HG02588 (cell line): ENCODE measurements around the gene TREH.
"Not testable (repeated sequence)": the region's sequence is repeated elsewhere in the genome, so short reads cannot be mapped to it uniquely, and the experiment has no call there.

Source experiments
- ATAC-seq: cut with Tn5 transposase; IDR thresholded peaks from one replicate; pipeline ENCODE4 v1.9.1; 2021; ENCODE audit warnings: mild to moderate bottlenecking, moderate library complexity; ENCODE audit not compliant: unreplicated experiment

Gene TREH

GRCh38 chr11:118618115-118618990 is 61.1 kb downstream of the TREH start:
- ATAC-seq: no peak

GRCh38 chr11:118615976-118616371 is 63.5 kb downstream of the TREH start:
- no peak for ATAC-seq

GRCh38 chr11:118615282-118615975 is 64.0 kb downstream of the TREH start:
- ATAC-seq: no peak

- ATAC-seq: no peak
Observed at GRCh38 chr11:118614511-118614910, 64.9 kb downstream of the TREH start.

DNA sequence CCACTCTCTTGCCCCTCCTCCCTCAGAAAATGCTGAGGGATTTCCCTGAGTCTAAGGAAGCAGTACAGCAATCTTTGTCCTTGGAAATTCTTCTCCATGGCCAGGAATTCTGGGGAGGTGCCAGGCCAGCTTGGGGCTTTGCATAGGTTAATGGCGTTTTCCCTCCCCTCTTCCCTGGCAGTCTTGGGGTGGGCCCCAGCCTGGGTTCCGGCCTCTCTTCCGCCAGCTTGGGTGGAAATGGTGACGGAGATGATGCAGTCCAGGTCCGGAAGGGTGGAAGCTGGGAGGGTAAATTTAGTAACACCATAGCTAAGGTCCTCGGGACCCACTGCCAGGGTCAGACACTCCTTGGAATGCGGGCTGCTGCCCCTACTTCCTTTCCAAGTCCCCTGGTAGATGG is 67.1 kb downstream of the TREH start:
- ATAC-seq: no peak

DNA sequence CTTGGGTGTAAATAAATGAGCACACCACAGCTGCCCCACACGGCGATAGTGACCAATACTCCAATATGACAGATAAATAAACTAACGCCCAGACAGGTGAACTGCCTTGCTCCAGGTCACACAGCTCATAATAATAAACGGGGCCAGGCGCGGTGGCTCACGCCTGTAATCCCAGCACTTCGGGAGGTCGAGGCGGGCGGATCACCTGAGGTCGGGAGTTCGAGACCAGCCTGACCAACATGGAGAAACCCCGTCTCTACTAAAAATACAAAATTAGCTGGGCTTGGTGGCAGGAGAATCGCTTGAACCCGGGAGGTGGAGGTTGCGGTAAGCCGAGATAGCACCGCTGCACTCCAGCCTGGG is 68.0 kb downstream of the TREH start:
- not testable (repeated sequence) for ATAC-seq

GRCh38 chr11:118610773-118611432 is 68.5 kb downstream of the TREH start:
- peak; percentile 48 for ATAC-seq

DNA sequence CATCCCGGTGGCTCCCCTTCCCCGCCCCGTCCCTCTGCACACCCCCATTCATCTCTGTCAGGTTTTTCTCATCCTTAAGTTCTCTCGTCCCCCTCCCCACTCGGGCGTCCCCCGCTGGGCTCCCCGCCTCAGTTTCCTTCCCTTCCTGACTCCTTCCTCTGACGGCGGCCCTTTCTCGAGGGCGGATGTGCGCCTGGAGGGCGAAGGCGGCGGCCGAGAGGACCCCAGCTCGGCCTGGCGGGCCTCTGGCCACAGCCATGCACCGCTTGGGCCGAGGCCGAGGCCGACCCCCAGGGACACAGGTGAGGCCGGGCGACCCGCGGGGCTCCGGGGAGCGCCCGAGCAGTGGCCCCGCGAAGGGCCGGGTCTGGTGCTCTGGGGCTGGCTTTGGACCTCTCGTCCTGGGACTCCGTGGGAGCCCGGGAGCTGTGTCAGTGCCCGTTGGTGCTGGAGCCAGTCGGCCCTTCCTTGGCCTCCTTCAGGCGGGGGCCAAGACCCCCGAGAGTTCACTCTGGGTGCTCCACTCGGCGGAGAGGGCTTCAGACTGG is 69.2 kb downstream of the TREH start:
- peak; percentile 9 for ATAC-seq

GRCh38 chr11:118609380-118610224 is 69.8 kb downstream of the TREH start:
- no peak for ATAC-seq

DNA sequence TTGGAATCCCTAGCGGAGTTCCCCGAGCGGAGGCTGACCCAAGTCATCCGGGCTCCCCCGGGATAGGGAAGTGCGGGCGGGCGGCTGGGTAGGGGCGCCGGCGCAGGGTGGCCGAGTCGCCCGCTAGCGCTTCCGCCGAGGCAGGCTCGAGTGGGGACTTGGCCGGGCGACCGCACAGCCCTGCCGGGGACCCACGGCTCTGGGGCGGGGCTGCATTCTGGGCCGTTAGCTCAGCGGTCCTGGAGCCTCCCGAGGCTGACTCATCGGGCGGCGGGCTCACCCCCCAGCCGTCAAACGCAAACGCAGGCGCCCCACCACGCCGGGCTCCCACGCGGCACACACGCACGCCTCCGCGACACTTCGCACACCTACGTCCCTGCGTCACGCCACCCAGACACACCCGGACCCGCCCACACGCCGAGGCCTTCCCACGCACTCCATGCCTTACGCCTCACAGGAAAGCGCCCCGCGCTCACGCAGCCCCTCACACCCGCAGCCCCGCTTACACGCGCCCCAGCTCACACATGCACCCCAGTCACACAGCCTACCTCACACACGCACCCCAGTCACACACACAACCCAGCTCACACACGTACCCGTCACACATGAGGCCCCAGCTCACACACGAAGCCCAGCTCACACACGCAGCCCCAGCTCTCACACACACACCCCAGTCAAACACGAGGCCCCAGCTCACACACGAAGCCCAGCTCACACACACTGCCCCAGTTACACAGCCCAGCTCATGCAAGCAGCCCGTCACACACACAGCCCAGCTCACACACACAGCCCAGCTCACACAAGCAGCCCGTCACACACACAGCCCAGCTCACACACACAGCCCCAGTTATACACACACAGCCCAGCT is 70.9 kb downstream of the TREH start:
- ATAC-seq: no peak

DNA sequence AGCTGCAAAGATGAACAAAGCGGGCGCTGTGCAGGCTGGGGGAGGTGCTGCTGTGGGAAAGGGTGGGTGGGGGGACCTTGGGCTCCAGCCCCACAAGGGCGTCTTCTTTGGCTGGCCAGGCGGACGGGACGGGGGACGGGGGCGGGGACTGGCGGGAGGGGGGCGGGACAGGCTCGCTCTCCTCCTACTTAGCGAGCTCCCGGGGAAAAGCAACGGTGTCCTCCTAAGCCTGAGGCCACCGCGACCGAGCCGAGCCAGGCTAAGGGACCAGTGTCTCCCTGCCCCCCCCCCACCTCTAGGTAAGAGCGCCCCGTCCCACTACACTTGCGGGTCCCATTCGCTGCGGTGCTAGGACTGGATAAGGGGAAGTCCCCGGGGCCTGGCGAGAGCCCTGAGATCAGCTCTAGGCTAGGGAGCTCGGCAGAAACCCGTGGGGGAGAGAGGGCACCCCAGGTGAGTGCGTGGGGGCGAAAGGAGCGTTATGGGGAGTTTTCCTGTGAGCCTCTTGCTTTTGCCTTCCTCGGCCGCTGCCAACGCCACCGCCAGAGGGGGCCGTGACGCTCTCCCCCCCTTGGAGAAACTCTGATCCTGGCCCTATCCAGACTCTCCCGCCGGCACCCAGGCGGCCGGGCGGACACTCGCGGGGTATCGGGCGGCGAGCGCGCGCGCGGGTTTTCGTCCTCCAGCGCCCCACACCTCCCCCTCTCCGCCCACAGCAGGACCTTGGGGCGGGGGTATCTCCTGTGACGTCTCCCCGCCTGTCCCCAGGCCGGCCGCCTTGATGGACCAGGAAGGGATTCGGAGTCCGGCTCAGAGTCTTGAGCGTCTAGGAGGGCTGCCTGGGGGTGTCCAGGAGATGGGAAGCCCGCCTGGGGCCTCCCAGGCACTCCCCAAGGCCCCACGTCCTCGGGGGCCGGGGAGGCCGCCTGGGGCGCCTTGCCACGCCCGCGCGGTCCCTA is 71.8 kb downstream of the TREH start, which contains the start of gene PHLDB1:
TSS of gene PHLDB1 (plus strand) at position 215 of the 959 bp plus-strand sequence. CDS start 6,222 bp downstream, outside the sequence.
- ATAC-seq: no peak
